Skeletal muscle cell (primary cell): Measurements from ENCODE around the gene STKLD1.
A peak's percentile ranks its signal among the peaks of the same experiment; 100 is the strongest.
"Not testable (repeated sequence)": the region's sequence is repeated elsewhere in the genome, so short reads cannot be mapped to it uniquely, and the experiment has no call there.

ENCODE experiments used
- DNase-seq: peaks from one replicate; pipeline ENCODE4 v3.0.0-alpha.2; 2010; ENCODE audit warnings: low read depth
- H3K4me3 ChIP-seq: 2 replicates; pipeline ENCODE4 v1.5.1; 2011; ENCODE audit warnings: low read depth, mild to moderate bottlenecking, control low read depth, low read length, moderate library complexity

STKLD1 gene

GRCh38 chr9:133375724-133376654 lies at the start of gene STKLD1, which contains the start of gene SURF4:
Gene STKLD1 (plus strand): TSS chr9:133376366. CDS start chr9:133376474, 108 bp downstream.
Gene SURF4 (minus strand): TSS chr9:133376060. CDS start chr9:133375969, 91 bp downstream.
- peak; percentile 88 for DNase-seq
- peak within 1 kb of the TSS; percentile 95 for H3K4me3 ChIP-seq

GRCh38 chr9:133327021-133327420 lies 49.1 kb upstream of the STKLD1 start:
- DNase-seq, result not testable (repeated sequence)

GRCh38 chr9:133327834-133328484 lies 48.2 kb upstream of the STKLD1 start:
- DNase-seq, result no peak
- no peak overlapping the region for H3K4me3 ChIP-seq

More at GRCh38 chr9:133327021-133327420, 49.1 kb upstream of the STKLD1 start:
- not testable (repeated sequence) for H3K4me3 ChIP-seq

- DNase-seq, H3K4me3 ChIP-seq: not testable (repeated sequence)
Measured at GRCh38 chr9:133329306-133330156, 46.6 kb upstream of the STKLD1 start.

- no peak for DNase-seq
- H3K4me3 ChIP-seq, result no peak overlapping the region
Measured at GRCh38 chr9:133331221-133331620, 44.9 kb upstream of the STKLD1 start.

GRCh38 chr9:133331641-133332380 lies 44.4 kb upstream of the STKLD1 start:
- DNase-seq, result no peak

GRCh38 chr9:133332381-133332730 lies 43.8 kb upstream of the STKLD1 start:
- no peak overlapping the region for H3K4me3 ChIP-seq
- DNase-seq, result no peak

More at GRCh38 chr9:133331641-133332380, 44.4 kb upstream of the STKLD1 start:
- H3K4me3 ChIP-seq, result no peak overlapping the region

- DNase-seq, result no peak
- no peak overlapping the region for H3K4me3 ChIP-seq
Measured at GRCh38 chr9:133333011-133333410, 43.2 kb upstream of the STKLD1 start.

GRCh38 chr9:133333566-133333965 lies 42.6 kb upstream of the STKLD1 start:
- no peak overlapping the region for H3K4me3 ChIP-seq
- DNase-seq, result no peak

GRCh38 chr9:133334161-133334560 lies 42.0 kb upstream of the STKLD1 start:
- no peak for DNase-seq
- no peak overlapping the region for H3K4me3 ChIP-seq

GRCh38 chr9:133334888-133335287 lies 41.3 kb upstream of the STKLD1 start:
- H3K4me3 ChIP-seq, result peak overlapping the region; percentile 81
- not testable (repeated sequence) for DNase-seq

GRCh38 chr9:133335924-133336811 lies 40.0 kb upstream of the STKLD1 start, which contains the start of gene SURF6:
Gene SURF6 (minus strand): TSS chr9:133336188. CDS start chr9:133336132, 56 bp downstream.
- peak within 1 kb of the TSS; percentile 81 for H3K4me3 ChIP-seq
- DNase-seq, result peak; percentile 60

GRCh38 chr9:133339641-133340040 lies 36.5 kb upstream of the STKLD1 start:
- no peak overlapping the region for H3K4me3 ChIP-seq

GRCh38 chr9:133340256-133340655 lies 35.9 kb upstream of the STKLD1 start:
- no peak for DNase-seq
- H3K4me3 ChIP-seq, result no peak overlapping the region

More at GRCh38 chr9:133339641-133340040, 36.5 kb upstream of the STKLD1 start:
- DNase-seq, result no peak

- no peak for DNase-seq
- no peak overlapping the region for H3K4me3 ChIP-seq
Measured at GRCh38 chr9:133340916-133341315, 35.2 kb upstream of the STKLD1 start.

GRCh38 chr9:133341369-133342068 lies 34.6 kb upstream of the STKLD1 start:
- DNase-seq, result no peak
- H3K4me3 ChIP-seq, result no peak overlapping the region

- H3K4me3 ChIP-seq, result no peak overlapping the region
- DNase-seq, result no peak
Measured at GRCh38 chr9:133342069-133342406, 34.1 kb upstream of the STKLD1 start.
